GM19025 (cell line): Measurements from ENCODE around the gene NKX2-3.

Source experiments
- ATAC-seq: cut with Tn5 transposase; IDR thresholded peaks from one replicate; pipeline ENCODE4 v1.9.1; 2021; ENCODE audit warnings: mild to moderate bottlenecking, low read depth, moderate library complexity; ENCODE audit not compliant: unreplicated experiment

Gene NKX2-3

GRCh38 chr10:99537989-99538917 is 5.5 kb downstream of the NKX2-3 start:
- no peak for ATAC-seq

- no peak for ATAC-seq
These were observed 6.4 kb downstream of the NKX2-3 start for GRCh38 chr10:99539120-99539519.

DNA sequence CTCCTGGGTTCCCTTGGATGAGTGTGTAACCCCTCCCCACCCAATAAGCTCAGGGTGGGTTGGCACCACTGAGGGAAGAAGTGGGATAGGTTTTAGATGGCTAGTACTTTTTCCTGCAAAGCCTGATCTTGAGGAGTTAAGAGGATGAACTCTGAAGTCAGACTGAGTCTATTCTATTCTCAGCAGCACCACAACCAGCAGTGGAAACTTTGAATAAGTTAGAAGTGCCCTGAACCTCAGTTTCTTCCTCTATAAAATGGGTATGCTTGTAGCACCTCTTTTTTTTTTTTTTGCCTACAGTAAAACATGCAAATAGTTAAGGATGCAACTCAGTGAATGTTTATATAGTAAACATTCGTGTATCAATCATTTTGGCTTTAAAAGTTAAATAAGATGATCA is 7.1 kb downstream of the NKX2-3 start:
- no peak for ATAC-seq

- ATAC-seq = no peak
These were observed 7.5 kb downstream of the NKX2-3 start for GRCh38 chr10:99540306-99540656.

DNA sequence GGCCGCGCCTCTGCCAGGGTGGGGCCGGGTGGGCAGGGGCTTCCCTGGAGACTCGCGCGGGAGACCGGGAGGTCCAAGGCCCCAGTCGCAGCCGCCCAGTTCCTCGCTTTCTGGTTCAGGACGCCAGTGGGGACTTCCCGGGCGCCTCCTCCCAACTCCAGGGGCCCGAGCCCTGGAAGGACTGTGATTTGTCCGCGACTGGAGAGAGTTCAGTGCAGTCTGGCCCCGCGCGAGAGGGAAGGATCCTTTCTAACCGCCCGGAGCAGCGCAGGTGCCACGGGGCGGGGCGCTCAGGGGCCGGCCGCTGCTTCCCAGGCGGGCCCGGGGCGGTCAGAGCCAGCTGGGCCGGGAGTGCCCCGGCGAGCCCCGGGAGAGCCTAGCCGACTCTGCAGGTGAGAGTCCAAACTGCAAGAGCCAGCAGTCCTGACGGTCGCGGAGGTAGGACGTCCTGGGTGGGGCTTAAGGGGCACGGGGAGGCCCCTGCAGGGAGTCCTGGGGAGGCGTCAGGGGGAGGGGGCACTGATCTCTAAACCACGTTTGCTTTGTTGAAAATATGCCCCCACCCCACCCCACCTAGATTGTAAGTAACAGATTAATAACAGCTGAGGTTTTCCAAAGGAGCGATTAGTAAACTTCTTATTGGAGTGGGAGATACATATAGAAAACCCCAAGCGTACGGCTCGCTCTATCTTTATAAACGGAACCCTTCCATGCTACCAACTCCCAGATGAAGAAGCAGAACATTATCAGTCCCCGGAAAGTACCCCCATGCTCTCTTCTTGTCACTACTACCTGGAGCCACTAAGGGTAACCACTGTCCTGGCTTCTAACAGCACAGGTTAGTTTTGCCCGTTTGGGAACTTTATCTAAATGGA is 8.2 kb downstream of the NKX2-3 start:
- no peak for ATAC-seq

DNA sequence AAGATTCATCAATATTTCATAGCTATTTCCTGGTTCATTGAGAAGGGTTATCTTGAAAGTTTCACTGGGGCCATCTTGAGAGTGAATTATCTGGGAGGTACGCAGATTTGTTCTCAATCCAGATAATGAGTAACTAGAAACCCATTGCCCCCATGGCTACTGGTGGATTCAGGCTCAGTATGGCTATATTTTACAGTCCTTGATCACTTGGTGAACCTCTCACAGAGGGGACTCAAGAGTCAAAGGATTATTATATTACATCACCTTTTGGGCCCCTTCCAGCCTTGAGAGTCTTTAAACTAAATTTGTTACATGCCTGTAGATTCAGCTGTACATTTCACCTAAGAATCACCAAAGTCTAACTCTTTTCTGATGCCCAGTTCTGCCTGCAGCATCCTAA is 11.6 kb downstream of the NKX2-3 start:
- ATAC-seq = no peak

- ATAC-seq = no peak
These were observed 15.3 kb downstream of the NKX2-3 start for GRCh38 chr10:99548041-99548530.

DNA sequence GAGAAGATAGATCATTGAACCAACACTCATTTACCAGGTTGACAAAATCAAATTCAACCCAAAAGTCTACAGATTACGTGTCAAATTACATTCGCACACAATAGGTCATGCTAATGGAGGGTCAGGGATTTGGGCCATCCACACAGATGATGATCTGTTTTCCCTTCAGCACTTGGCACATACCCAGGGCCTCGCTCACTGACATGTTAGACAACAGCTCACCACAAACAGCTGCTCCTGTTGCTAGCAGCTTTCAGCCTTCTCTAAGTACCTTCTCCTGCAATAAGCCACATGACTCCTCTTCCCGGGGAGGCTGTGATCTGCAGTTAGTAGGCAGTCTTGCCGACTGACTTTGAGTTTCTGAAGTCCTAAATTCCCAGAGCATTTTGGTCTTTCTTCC is 18.4 kb downstream of the NKX2-3 start:
- no peak for ATAC-seq

DNA sequence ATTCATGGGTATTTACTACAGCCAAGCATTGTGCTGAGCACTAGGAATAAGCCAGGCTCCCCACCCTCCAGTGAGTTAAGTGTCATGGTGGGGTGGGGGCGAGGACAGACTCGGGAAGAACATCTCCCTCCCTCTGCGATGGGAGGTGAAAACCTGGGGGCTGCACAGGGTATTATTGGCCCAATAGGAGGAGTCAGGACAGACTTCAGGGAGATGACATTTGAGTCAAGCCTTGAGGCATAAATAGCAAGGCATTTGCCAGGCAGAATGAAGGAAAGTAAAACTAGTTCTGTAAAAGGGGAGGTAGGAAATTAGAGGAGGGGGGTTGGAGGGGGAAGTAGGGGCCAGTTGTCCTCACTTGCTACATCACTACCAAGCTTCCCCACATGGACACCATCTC is 18.9 kb downstream of the NKX2-3 start:
- ATAC-seq = no peak

DNA sequence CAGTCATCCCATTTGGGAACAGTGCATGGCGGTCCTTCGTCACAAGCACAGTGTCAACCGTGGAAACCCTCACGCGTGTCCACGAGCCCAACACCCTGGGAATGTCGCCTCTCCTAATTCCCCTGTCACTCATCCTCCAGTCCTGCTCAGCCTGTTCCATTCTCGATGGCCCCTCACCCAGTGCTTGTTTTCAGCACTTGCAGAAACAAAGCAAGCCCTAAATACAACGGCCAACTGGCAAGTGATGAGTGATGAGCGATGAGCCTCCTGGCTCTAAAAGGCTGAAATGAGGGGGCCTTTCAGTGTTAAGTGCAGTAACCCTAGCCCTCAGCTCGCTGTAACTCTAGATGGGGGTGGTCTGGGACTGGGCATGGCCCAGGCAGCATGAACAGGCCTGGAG is 22.6 kb downstream of the NKX2-3 start:
- no peak for ATAC-seq

DNA sequence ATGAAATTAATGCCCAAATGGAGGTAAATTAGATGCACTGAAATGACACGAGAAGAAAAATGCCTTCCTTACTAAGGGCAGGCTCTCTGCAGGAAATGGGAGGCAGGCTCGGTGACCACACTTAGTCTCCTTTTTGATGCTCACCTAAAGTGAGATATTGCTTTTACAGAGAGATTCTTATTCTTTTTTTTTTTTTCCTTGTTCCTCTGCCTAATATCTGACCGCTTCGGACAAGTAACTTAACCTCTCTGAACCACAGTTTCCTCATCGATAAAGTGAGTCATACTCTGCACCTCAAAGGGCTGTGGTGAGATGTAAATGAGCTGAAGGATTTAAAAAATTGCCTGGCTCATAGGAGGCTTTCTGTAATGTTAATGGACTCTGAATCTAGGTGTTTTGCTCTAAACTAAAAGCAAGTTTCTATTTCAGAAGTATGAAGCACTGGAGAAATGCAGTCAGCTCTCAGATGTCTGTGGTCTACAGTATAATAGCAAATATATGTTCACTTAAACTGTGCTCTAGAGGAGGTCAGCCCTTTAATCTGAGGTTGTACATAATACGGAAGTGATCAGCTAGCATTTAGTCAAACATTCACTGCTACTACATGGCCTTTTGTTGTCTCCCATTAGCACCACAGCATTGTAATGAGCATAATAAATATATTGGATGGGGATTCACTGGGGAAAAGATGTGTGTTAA is 23.2 kb downstream of the NKX2-3 start:
- peak; percentile 84 for ATAC-seq

- ATAC-seq = no peak
These were observed 24.3 kb downstream of the NKX2-3 start for GRCh38 chr10:99557044-99557443.

- ATAC-seq = no peak
These were observed 26.0 kb downstream of the NKX2-3 start for GRCh38 chr10:99558708-99559107.

- ATAC-seq = no peak
These were observed 27.8 kb downstream of the NKX2-3 start for GRCh38 chr10:99560277-99561126.

- ATAC-seq = no peak
These were observed 29.9 kb downstream of the NKX2-3 start for GRCh38 chr10:99562631-99563030.

DNA sequence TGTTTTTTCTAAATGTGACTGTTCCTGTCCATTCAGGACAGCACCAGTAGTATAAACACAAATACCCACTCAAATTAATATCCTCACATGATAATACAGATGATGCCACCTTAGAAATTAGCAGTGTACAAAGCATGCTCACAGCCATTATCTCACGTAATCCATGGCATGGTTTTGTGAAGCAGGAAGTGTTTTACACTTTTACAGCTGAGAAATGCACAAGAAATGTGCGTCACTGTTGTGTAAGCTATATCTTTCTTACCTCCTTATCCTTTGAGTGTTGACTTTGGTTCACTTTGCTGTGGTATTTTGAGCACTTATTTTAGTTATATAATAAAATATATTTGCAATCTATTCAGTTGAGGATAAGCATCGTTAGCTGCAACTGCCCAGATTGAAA is 31.6 kb downstream of the NKX2-3 start:
- ATAC-seq = no peak

DNA sequence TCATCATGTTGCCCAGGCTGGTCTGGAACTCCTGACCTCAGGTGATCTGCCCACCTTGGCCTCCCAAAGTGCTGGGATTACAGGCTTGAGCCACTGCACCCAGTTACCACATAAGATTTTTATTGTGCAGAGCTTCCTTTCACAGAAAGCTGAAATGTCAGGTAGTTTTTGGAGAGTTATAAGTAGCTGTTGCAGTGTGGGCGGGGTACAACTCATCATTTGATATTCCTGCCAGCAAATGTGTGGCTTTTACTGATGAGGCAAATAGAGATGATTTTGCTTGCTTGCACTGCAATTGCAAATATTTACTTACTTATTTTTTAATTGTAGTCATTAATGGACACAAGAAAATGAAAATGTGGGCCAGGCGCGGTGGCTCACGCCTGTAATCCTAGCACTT is 32.4 kb downstream of the NKX2-3 start:
- ATAC-seq = no peak

GRCh38 chr10:99569253-99569939 is 36.7 kb downstream of the NKX2-3 start:
- no peak for ATAC-seq

- no peak for ATAC-seq
These were observed 37.2 kb downstream of the NKX2-3 start for GRCh38 chr10:99569961-99570360.
